B cell (primary cell): ENCODE data around the gene CRYBG3.

Experiments
- CTCF ChIP-seq: fragments of 200-600 bp; IDR thresholded peaks from one replicate; pipeline ENCODE4 v1.8.0; 2022; ENCODE audit warnings: antibody characterized with exemption, mild to moderate bottlenecking
- EZH2 ChIP-seq: IDR thresholded peaks from 2 replicates; pipeline ENCODE4 v1.6.1; 2012; ENCODE audit warnings: borderline replicate concordance, low read depth, mild to moderate bottlenecking, moderate library complexity, low read length; ENCODE audit not compliant: insufficient read depth, poor library complexity, severe bottlenecking

DNA sequence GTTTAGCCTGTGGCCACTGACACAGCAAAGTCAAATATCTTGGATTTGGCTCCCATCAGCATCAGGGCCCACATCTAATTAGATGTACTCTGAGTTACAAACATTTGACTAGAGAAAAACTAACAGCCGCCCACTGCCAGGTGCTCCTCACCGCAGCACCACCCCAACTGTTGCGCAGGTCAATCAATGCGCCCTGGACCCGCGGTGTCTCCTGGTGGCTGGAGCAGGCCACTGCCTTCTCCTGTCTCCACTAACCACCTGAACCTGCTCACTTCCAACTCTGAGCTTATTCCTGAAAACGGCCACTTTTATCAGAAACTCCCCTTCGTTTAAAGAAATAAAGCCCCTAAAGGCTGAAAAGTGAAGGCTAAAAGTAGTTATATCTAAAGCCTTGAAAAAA, 146.2 kb downstream of the CRYBG3 start:
- TF ChIP-seq CTCF (no peak), EZH2 (no peak)
